Stimulated activated naive CD8-positive, alpha-beta T cell treated with anti-CD3 and anti-CD28 coated beads, Interleukin-15, Interleukin-2, amounts not matched to agents 100 ng/mL and 50 ng/mL, for 24 hours (primary cell): ENCODE results near the gene MTG1.

Source experiments
- H3K27ac Mint-ChIP-seq: one replicate; pipeline ENCODE4 v1.8.0; 2021; ENCODE audit warnings: mild to moderate bottlenecking, mixed read lengths
- H3K27me3 Mint-ChIP-seq: one replicate; pipeline ENCODE4 v1.8.0; 2021; ENCODE audit warnings: mixed read lengths
- H3K36me3 Mint-ChIP-seq: one replicate; pipeline ENCODE4 v1.8.0; 2021; ENCODE audit warnings: low read depth, mixed read lengths
- H3K4me1 Mint-ChIP-seq: one replicate; pipeline ENCODE4 v1.8.0; 2021; ENCODE audit warnings: low read depth, mixed read lengths
- H3K4me3 Mint-ChIP-seq: one replicate; pipeline ENCODE4 v1.8.0; 2021; ENCODE audit warnings: mild to moderate bottlenecking, mixed read lengths
- H3K9me3 Mint-ChIP-seq: one replicate; pipeline ENCODE4 v1.8.0; 2021; ENCODE audit warnings: mixed read lengths

Gene MTG1, protein sequence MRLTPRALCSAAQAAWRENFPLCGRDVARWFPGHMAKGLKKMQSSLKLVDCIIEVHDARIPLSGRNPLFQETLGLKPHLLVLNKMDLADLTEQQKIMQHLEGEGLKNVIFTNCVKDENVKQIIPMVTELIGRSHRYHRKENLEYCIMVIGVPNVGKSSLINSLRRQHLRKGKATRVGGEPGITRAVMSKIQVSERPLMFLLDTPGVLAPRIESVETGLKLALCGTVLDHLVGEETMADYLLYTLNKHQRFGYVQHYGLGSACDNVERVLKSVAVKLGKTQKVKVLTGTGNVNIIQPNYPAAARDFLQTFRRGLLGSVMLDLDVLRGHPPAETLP

GRCh38 chr10:133394064-133394663 is at the start of gene MTG1:
TSS of gene MTG1 (plus strand) at chr10:133394157. CDS start at chr10:133394221, 64 bp downstream.
- H3K9me3 Mint-ChIP-seq = no peaks in the 10 kb centered on the region
- peak within 1 kb of the TSS; percentile 97 for H3K27ac Mint-ChIP-seq
- H3K4me1 Mint-ChIP-seq = peaks cover 63% of the 10 kb centered on the region
- peak within 1 kb of the TSS; percentile 96 for H3K4me3 Mint-ChIP-seq
- H3K27me3 Mint-ChIP-seq = no peaks in the 10 kb centered on the region
- H3K36me3 Mint-ChIP-seq = peaks cover 38% of the 10 kb centered on the region

- H3K4me3 Mint-ChIP-seq = no peak overlapping the region
- H3K27ac Mint-ChIP-seq = no peak overlapping the region
- H3K36me3 Mint-ChIP-seq = no peaks in the 10 kb centered on the region
- H3K9me3 Mint-ChIP-seq = no peaks in the 10 kb centered on the region
- peaks cover 4% of the 10 kb centered on the region for H3K4me1 Mint-ChIP-seq
- peaks cover 37% of the 10 kb centered on the region for H3K27me3 Mint-ChIP-seq
Measured at GRCh38 chr10:133344236-133344635, 49.7 kb upstream of the MTG1 start.

GRCh38 chr10:133346413-133346812 is 47.5 kb upstream of the MTG1 start:
- Mint-ChIP-seq H3K36me3 (no peaks in the 10 kb centered on the region), H3K27me3 (peaks cover 37% of the 10 kb centered on the region), H3K9me3 (no peaks in the 10 kb centered on the region), H3K4me1 (peaks cover 4% of the 10 kb centered on the region), H3K4me3 (no peak overlapping the region), H3K27ac (no peak overlapping the region)

DNA sequence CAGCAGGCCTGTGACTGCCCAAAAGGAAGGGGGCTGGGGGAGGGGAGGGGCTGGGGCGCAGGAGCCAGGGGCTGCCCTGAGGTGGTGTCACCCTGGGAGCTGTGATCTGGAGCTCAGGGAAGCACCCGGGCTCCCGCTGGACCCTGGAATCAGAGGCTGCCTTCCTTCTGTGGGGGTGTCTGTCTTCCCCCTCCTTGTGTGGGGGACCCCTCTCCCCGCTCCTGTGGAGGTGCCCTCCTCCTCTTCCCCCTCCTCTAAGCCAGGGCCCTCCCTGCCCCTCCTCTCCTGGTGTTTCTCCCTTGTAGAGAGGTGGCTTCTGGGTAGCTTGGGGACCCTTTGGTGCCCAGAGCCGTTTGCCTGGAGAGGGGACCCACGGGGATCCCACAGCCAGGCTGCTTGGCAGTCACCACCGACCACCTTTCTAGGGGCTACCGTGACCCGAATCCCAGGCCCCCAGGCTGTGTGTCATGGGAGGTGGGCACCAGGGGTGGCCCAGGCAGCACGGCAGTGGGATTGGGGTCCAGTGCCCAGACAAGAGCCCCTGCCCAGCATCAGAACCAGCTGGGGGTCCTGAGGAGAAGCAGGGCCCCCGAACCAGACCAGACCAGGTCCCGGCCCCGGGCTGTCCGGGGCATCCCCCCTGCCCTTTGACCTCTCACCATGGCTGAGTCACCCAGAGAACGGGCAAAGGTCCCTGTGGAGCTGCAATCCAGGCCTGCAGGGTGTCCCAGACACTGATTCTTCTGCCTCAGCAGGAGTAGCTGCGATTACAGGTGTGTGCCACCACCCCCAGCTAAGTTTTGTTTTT is 46.0 kb upstream of the MTG1 start:
- Mint-ChIP-seq H3K9me3 (no peaks in the 10 kb centered on the region), H3K36me3 (no peaks in the 10 kb centered on the region), H3K27ac (no peak overlapping the region), H3K4me1 (peaks cover 4% of the 10 kb centered on the region), H3K27me3 (peaks cover 29% of the 10 kb centered on the region), H3K4me3 (no peak overlapping the region)

GRCh38 chr10:133349160-133349568 is 44.8 kb upstream of the MTG1 start:
- H3K27me3 Mint-ChIP-seq = peaks cover 21% of the 10 kb centered on the region
- H3K36me3 Mint-ChIP-seq = no peaks in the 10 kb centered on the region
- H3K9me3 Mint-ChIP-seq = no peaks in the 10 kb centered on the region
- peaks cover 4% of the 10 kb centered on the region for H3K4me1 Mint-ChIP-seq
- no peak overlapping the region for H3K27ac Mint-ChIP-seq
- no peak overlapping the region for H3K4me3 Mint-ChIP-seq

DNA sequence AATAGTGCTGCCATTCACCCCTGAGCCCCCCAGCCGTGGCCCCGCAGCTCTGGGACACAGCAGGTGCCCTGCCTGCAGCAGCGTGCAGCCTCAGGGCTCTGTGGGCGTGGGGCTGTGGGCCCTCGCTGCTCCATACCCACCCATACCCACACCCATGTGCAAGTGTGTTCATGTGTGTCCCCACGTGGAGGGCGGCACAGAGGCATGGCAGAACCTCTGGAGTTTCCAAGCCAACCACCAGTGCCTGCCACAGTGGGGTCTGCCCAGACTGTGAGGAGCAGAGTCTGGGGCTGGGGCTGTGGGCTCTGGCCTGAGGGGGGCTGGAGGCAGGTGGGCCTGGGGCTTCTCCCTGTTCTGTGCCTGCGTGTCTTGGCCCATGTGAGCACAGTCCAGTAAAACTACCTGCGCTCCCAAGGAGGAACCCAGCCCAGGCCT is 44.4 kb upstream of the MTG1 start:
- H3K4me3 Mint-ChIP-seq = no peak overlapping the region
- no peaks in the 10 kb centered on the region for H3K36me3 Mint-ChIP-seq
- H3K27me3 Mint-ChIP-seq = peaks cover 18% of the 10 kb centered on the region
- H3K27ac Mint-ChIP-seq = no peak overlapping the region
- H3K9me3 Mint-ChIP-seq = no peaks in the 10 kb centered on the region
- peaks cover 4% of the 10 kb centered on the region for H3K4me1 Mint-ChIP-seq

DNA sequence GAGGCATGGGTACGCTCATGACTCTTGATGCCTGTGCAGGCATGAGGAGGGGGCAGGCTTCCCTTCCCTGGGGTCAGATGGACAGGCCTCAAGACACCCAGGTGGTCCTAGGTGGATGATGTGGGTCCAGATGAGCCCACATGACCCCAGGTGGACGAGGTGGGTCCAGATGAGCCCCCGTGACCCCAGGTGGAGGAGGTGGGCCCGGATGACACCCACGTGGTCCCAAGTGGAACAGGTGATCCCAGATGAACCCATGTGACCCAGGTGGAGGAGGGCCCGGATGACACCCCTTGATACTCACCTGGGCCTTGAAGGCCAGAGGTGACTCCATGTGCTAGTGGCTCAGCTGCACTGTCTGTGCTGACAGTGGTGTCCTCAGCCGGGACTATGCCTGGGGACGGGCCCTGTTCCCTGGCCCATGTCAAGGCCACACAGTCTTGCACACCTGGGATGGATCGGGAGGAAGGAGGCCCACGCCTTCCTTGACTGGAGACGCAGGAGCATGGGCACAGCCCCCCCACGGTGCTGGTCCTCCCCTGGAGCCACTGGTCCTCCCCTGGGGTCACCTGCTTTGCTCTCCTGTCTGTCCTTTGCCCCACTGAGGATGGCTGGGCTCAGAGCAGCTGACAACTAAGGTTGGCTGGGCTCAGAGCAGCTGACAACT is 43.5 kb upstream of the MTG1 start:
- Mint-ChIP-seq H3K36me3 (no peaks in the 10 kb centered on the region), H3K9me3 (no peaks in the 10 kb centered on the region), H3K27me3 (peaks cover 11% of the 10 kb centered on the region), H3K4me1 (peaks cover 4% of the 10 kb centered on the region), H3K4me3 (no peak overlapping the region), H3K27ac (no peak overlapping the region)

DNA sequence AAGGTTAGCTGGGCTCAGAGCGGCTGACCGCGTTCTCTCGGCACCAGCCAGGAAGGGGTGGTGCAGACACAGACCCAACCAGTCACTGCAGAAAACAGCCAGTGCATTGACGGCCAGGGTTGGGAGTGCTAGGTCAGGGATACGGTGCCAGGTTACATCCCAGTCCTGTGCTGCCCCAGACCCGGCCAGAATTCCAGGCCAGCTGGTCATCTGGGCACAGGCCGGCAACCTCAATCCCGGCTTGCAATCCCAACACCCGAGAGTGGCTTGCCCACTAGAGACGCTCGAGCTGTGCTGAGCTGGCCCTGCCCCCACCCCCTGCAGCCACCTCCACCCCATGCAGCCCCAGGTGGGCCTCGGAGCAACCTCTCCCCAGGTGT is 43.0 kb upstream of the MTG1 start:
- Mint-ChIP-seq H3K27me3 (peaks cover 6% of the 10 kb centered on the region), H3K4me1 (peaks cover 5% of the 10 kb centered on the region), H3K9me3 (no peaks in the 10 kb centered on the region), H3K36me3 (no peaks in the 10 kb centered on the region), H3K4me3 (no peak overlapping the region), H3K27ac (no peak overlapping the region)

GRCh38 chr10:133351408-133352318 is 42.3 kb upstream of the MTG1 start:
- Mint-ChIP-seq H3K4me1 (peaks cover 9% of the 10 kb centered on the region), H3K27ac (no peak overlapping the region), H3K9me3 (no peaks in the 10 kb centered on the region), H3K36me3 (no peaks in the 10 kb centered on the region), H3K4me3 (no peak overlapping the region), H3K27me3 (peaks cover 5% of the 10 kb centered on the region)

DNA sequence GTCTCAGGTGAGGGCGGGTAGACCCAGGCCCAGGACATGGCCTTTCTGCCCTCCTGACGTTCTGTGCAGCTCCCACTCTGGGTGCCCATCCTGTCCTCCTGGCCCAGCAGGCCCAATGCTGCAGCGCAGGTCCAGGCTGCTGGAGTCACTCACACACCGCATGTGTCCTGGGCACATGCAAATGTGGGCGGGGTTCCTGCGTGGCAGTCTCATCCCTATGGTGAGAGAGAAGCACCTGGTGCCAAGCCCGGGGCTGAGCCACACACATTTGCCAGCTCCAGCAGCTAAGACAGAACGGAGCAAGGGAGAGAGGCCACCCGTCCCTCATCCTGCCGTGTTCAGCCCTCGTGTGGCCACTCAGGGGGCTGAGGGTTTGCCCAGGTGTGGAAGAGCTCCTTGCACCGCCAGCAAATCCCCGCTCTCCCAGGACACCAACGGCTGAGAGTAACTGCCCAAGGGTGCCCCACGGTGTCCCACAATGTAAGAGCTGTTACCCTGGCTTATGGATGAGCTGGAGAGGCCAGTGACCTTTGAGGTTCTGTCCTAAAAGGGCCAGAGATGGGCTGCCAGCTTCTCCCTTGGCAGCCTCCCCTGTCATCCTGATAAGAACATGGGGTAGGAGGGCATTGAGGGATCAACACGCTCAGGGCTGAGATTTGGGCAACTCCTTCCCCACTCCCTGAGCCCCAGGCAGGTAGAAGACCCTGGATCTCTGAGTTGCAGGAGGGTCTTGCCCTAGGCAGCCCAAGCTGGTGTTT is 40.6 kb upstream of the MTG1 start:
- no peak overlapping the region for H3K4me3 Mint-ChIP-seq
- H3K27me3 Mint-ChIP-seq = peaks cover 5% of the 10 kb centered on the region
- H3K27ac Mint-ChIP-seq = no peak overlapping the region
- H3K9me3 Mint-ChIP-seq = no peaks in the 10 kb centered on the region
- H3K4me1 Mint-ChIP-seq = peaks cover 9% of the 10 kb centered on the region
- no peaks in the 10 kb centered on the region for H3K36me3 Mint-ChIP-seq

DNA sequence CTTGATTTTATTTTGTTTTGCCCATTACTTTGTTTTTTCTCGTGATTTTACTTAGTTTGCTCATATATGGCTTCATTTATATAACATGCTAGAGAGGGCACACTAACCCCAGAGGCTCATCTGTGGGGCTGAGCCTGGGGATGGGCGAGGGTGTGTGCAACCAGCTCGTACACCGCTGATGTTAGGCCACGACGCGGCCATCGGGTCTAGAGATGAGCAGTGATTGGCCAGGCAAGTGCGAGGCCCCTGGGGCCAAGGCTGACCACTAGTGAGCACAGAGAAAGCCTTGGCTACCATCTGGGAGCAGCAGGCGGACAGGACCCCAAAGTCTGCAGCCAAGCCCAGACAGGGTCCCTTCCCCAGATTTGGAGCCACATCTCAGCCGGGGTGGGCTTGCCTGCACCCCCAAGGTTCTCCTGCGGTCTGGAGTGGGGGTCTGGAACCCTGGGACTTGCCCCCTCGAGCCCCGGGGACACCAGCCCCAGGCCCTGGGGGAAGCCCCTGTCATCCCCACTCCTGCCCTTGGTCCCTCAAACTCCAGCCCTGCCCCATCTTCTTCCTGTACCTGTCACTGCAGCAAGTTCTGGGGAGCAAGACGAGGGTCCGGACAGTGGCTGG is 39.9 kb upstream of the MTG1 start:
- Mint-ChIP-seq H3K27ac (no peak overlapping the region), H3K27me3 (peaks cover 3% of the 10 kb centered on the region)

GRCh38 chr10:133354672-133355240 is 39.2 kb upstream of the MTG1 start:
- H3K27me3 Mint-ChIP-seq = no peaks in the 10 kb centered on the region
- no peak overlapping the region for H3K27ac Mint-ChIP-seq
- H3K4me1 Mint-ChIP-seq = peaks cover 5% of the 10 kb centered on the region
- no peaks in the 10 kb centered on the region for H3K36me3 Mint-ChIP-seq
- H3K9me3 Mint-ChIP-seq = no peaks in the 10 kb centered on the region
- no peak overlapping the region for H3K4me3 Mint-ChIP-seq

More for the DNA sequence above, 39.9 kb upstream of the MTG1 start:
- no peaks in the 10 kb centered on the region for H3K36me3 Mint-ChIP-seq
- no peak overlapping the region for H3K4me3 Mint-ChIP-seq
- H3K9me3 Mint-ChIP-seq = no peaks in the 10 kb centered on the region
- peaks cover 7% of the 10 kb centered on the region for H3K4me1 Mint-ChIP-seq

DNA sequence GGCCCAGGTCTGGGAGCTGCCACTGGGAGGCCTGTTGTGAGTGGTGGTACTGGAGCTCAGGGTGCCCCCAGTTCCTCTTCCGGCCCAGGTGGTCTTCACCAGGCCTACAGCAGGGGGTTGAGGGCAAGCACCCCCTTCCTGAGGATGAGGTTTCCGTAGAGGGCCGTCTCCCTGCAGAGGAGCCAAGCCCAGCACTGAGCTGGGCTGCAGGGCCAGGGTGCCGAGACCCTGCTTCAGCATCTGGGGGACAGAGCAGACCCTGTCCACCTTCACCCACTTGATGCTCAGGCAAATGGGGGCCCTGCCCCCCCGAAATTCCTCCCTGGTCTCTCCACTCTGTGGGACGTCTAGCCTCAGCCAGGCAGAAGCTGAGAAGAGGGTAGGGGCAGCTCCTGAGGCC is 38.7 kb upstream of the MTG1 start:
- Mint-ChIP-seq H3K27me3 (no peaks in the 10 kb centered on the region), H3K36me3 (no peaks in the 10 kb centered on the region), H3K27ac (no peak overlapping the region), H3K4me1 (peaks cover 5% of the 10 kb centered on the region), H3K4me3 (no peak overlapping the region), H3K9me3 (no peaks in the 10 kb centered on the region)
